Gastroesophageal sphincter (tissue), 4 donors: ENCODE measurements around the gene CHSY1. TPM values are rescaled to one million over a fixed set of nuclear protein-coding genes. Genes with fewer than 3 reads are reported as not detected.

ENCODE experiments used
- ATAC-seq: fragments of 150-250 bp; one replicate; pipeline ENCODE4 v1.9.1; 2016; ENCODE audit warnings: mild to moderate bottlenecking, moderate library complexity
- H3K27ac ChIP-seq, 4 donors: fragments of 200-600 bp; sonication (generic) in 3 of 4; 1 replicate in 3 of 4; 2 replicates in 1 of 4; pipeline ENCODE4 v1.5.1; 2016 to 2019
- H3K27me3 ChIP-seq: fragments of 200-600 bp; sonication (generic); one replicate; pipeline ENCODE4 v1.5.1; 2019
- H3K36me3 ChIP-seq, 2 donors: fragments of 200-600 bp; sonication (generic); one replicate each; pipeline ENCODE4 v1.5.1; 2019; ENCODE audit warnings: control low read depth in 1 of 2
- H3K4me1 ChIP-seq, 3 donors: fragments of 200-600 bp; sonication (generic); 1 replicate in 2 of 3; 2 replicates in 1 of 3; pipeline ENCODE4 v1.5.1; 2016 to 2019; ENCODE audit warnings: control low read depth in 2 of 3
- H3K4me3 ChIP-seq, 2 donors: fragments of 200-600 bp; sonication (generic); one replicate each; pipeline ENCODE4 v1.5.1; 2019; ENCODE audit warnings: mild to moderate bottlenecking in 1 of 2, moderate library complexity in 1 of 2
- H3K9me3 ChIP-seq, 3 donors: fragments of 200-600 bp; sonication (generic); one replicate each; pipeline ENCODE4 v1.5.1; 2017 to 2019; ENCODE audit warnings: control low read depth in 2 of 3
- EP300 ChIP-seq: sonication (generic); formaldehyde crosslinking; IDR thresholded peaks from one replicate; pipeline ENCODE4 v1.6.1; 2017; ENCODE audit warnings: antibody characterized with exemption, mild to moderate bottlenecking
- POLR2A ChIP-seq, 2 donors: fragments of 450-650 bp; IDR thresholded peaks; one replicate each; pipeline ENCODE4 v1.6.1; 2017; ENCODE audit warnings: antibody characterized with exemption in 2 of 2, mild to moderate bottlenecking in 2 of 2, moderate library complexity in 1 of 2
- POLR2AphosphoS5 ChIP-seq: sonication (generic); formaldehyde crosslinking; IDR thresholded peaks from one replicate; pipeline ENCODE4 v1.6.1; 2017; ENCODE audit warnings: antibody characterized with exemption
- whole genome bisulfite sequencing, 2 donors: methylation state at CpG; one replicate each; pipeline ENCODE4 v1.1.5; 2018; ENCODE audit warnings: low coverage in 1 of 2; 5-methylcytosine and 5-hydroxymethylcytosine counted together
- total RNA-seq, 4 donors: library from RNA; depleted of rRNA; stranded (reverse); fragments of >200 nt; gene quantifications; one replicate each; pipeline ENCODE4 v1.1.0, GENCODE V29; 2016
- TF ChIP-seq, protein P1 (sequence below), 4 experiments: fragments of 200-600 bp in 2 of 4; fragments of 450-650 bp in 2 of 4; sonication (generic) in 1 of 4; IDR thresholded peaks; one replicate each; pipeline ENCODE4 v1.5.1; 2017 to 2019; ENCODE audit warnings: antibody characterized with exemption in 4 of 4, mild to moderate bottlenecking in 2 of 4, moderate library complexity in 2 of 4

The CHSY1 gene
- total RNA-seq, 4 donors from 2014 or later: 13.8 to 30.6 (median 19.9) TPM

GRCh38 chr15:101176625-101177024, 75.2 kb downstream of the CHSY1 start:
- no peak for ATAC-seq
- H3K4me1 ChIP-seq: peaks cover 0 to 30% (median 0%) of the 10 kb centered on the region in 3 donors
- H3K36me3 ChIP-seq: peaks cover 0 to 44% of the 10 kb centered on the region in 2 donors
- TF ChIP-seq POLR2A (IDR thresholded peaks at IDR 0.05) (no peak), EP300 (no peak), POLR2AphosphoS5 (no peak)
- TF ChIP-seq, protein P1, sequence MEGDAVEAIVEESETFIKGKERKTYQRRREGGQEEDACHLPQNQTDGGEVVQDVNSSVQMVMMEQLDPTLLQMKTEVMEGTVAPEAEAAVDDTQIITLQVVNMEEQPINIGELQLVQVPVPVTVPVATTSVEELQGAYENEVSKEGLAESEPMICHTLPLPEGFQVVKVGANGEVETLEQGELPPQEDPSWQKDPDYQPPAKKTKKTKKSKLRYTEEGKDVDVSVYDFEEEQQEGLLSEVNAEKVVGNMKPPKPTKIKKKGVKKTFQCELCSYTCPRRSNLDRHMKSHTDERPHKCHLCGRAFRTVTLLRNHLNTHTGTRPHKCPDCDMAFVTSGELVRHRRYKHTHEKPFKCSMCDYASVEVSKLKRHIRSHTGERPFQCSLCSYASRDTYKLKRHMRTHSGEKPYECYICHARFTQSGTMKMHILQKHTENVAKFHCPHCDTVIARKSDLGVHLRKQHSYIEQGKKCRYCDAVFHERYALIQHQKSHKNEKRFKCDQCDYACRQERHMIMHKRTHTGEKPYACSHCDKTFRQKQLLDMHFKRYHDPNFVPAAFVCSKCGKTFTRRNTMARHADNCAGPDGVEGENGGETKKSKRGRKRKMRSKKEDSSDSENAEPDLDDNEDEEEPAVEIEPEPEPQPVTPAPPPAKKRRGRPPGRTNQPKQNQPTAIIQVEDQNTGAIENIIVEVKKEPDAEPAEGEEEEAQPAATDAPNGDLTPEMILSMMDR (IDR thresholded peaks at IDR 0.05): no peak
- no peaks in the 10 kb centered on the region for H3K9me3 ChIP-seq
- no peak overlapping the region for H3K4me3 ChIP-seq
- peak overlapping the region in 2 of 4 donors; percentile 29 to 39 for H3K27ac ChIP-seq
- 60 to 76% methylated on average over 4 to 5 of the region's 5 CpGs for WGBS, 2 donors
- no peaks in the 10 kb centered on the region for H3K27me3 ChIP-seq

- no peak for ATAC-seq
Measured at GRCh38 chr15:101175401-101175800, 76.4 kb downstream of the CHSY1 start.

GRCh38 chr15:101174152-101174920, 77.5 kb downstream of the CHSY1 start:
- no peak overlapping the region for H3K27ac ChIP-seq
- WGBS, 2 donors: 91 to 94% methylated on average over 7 of the region's 29 CpGs

More at GRCh38 chr15:101175401-101175800, 76.4 kb downstream of the CHSY1 start:
- no peak overlapping the region for H3K4me3 ChIP-seq
- H3K36me3 ChIP-seq: peaks cover 0 to 44% of the 10 kb centered on the region in 2 donors
- H3K4me1 ChIP-seq: peaks cover 0 to 20% (median 0%) of the 10 kb centered on the region in 3 donors
- no peaks in the 10 kb centered on the region for H3K9me3 ChIP-seq
- no peak overlapping the region for H3K27ac ChIP-seq
- TF ChIP-seq POLR2AphosphoS5: no peak
- no peak for TF ChIP-seq EP300
- TF ChIP-seq, protein P1 (IDR thresholded peaks at IDR 0.05): no peak
- H3K27me3 ChIP-seq: no peaks in the 10 kb centered on the region
- 80 to 85% methylated on average over 11 to 12 of the region's 12 CpGs for WGBS, 2 donors

DNA sequence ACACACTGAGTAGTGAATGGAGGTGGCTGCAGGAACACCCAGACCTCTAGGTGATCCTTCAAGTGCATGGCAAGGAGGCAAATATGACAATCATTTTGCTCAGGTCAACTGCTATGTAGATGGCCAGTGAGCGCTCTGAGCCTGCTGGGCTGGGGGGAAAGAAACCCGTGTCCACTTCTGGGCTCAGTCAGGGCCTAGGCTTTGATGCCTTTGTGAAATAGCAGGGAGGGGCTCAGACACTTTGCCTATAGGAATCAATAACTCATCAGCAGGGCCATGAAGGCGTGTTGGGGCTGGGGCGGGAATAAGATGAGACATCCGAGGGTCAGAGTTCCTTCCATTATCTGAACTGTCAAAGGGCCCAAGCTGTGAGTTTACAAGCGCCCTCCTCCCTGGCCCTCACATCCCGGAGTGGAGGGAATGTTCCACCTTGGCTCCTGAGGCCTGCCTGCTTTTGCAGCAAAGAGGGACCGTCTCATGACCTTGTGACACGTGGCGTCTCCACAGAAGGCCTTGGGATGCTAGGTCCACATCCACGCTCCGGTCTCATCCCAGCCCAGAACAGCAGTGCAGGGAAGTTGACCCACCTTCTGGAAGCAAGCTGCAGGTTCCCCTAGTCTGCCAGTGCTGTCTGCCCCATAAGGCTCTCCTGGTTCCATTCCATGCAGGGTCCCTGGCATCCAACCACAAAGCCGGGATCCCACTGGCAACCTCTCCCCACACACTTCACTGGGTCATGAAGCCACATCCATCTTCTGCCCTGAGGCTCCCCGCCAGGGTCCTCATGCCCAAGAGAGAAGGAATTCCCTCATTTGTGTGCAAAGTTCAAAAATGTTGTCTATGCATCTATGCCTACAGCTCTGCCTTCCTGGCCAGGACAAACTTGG, 78.4 kb downstream of the CHSY1 start:
- Histone ChIP-seq H3K36me3 (peaks cover 0 to 35% of the 10 kb centered on the region in 2 donors), H3K9me3 (no peaks in the 10 kb centered on the region), H3K27me3 (no peaks in the 10 kb centered on the region), H3K4me1 (peaks cover 0 to 16% (median 0%) of the 10 kb centered on the region in 3 donors), H3K27ac (no peak overlapping the region), H3K4me3 (no peak overlapping the region)
- 94% methylated on average over 2 of the region's 14 CpGs; no CpG with 5 or more reads in 1 of the 2 donors for WGBS, 2 donors
- no peak for TF ChIP-seq EP300
- no peak for TF ChIP-seq POLR2AphosphoS5
- TF ChIP-seq POLR2A (IDR thresholded peaks at IDR 0.05): no peak
- TF ChIP-seq, protein P1 (IDR thresholded peaks at IDR 0.05): no peak
- no peak for ATAC-seq

More at GRCh38 chr15:101174152-101174920, 77.5 kb downstream of the CHSY1 start:
- Histone ChIP-seq H3K36me3 (peaks cover 0 to 41% of the 10 kb centered on the region in 2 donors), H3K4me3 (no peak overlapping the region), H3K27me3 (no peaks in the 10 kb centered on the region), H3K4me1 (peaks cover 0 to 14% (median 0%) of the 10 kb centered on the region in 3 donors), H3K9me3 (no peaks in the 10 kb centered on the region)
- TF ChIP-seq EP300: no peak
- no peak for TF ChIP-seq POLR2A (IDR thresholded peaks at IDR 0.05)
- TF ChIP-seq POLR2AphosphoS5: no peak
- TF ChIP-seq, protein P1 (IDR thresholded peaks at IDR 0.05): no peak
- ATAC-seq: no peak
